Fibroblast of mammary gland (primary cell): ENCODE data around the gene DOCK1.

ENCODE experiments used
- DNase-seq: peaks from one replicate; pipeline ENCODE4 v3.0.0-alpha.2; 2010; ENCODE audit warnings: low read depth
- H3K4me3 ChIP-seq: 2 replicates; pipeline ENCODE4 v1.5.1; 2011; ENCODE audit warnings: low read depth, mild to moderate bottlenecking, low read length, moderate library complexity; ENCODE audit not compliant: control insufficient read depth
- CTCF ChIP-seq: conservative IDR thresholded peaks from 2 replicates; pipeline ENCODE4 v1.5.1; 2011; ENCODE audit warnings: low read depth, low read length, inconsistent platforms; ENCODE audit not compliant: control insufficient read depth, insufficient read depth

DOCK1 gene

GRCh38 chr10:127013211-127013656 lies 108.0 kb downstream of the DOCK1 start:
- no peak for TF ChIP-seq CTCF
- H3K4me3 ChIP-seq = no peak overlapping the region
- no peak for DNase-seq

GRCh38 chr10:127013691-127014473 lies 108.7 kb downstream of the DOCK1 start:
- DNase-seq = no peak
- no peak for TF ChIP-seq CTCF
- H3K4me3 ChIP-seq = no peak overlapping the region

- DNase-seq = no peak
- H3K4me3 ChIP-seq = no peak overlapping the region
- no peak for TF ChIP-seq CTCF
Measured at GRCh38 chr10:127014671-127015070, 109.4 kb downstream of the DOCK1 start.

GRCh38 chr10:127015373-127015772 lies 110.1 kb downstream of the DOCK1 start:
- TF ChIP-seq CTCF = no peak
- no peak overlapping the region for H3K4me3 ChIP-seq
- DNase-seq = no peak

- no peak for DNase-seq
- no peak overlapping the region for H3K4me3 ChIP-seq
- TF ChIP-seq CTCF = no peak
Measured at GRCh38 chr10:127016331-127016730, 111.1 kb downstream of the DOCK1 start.

GRCh38 chr10:127017541-127018297 lies 112.5 kb downstream of the DOCK1 start:
- no peak for TF ChIP-seq CTCF
- DNase-seq = no peak
- H3K4me3 ChIP-seq = no peak overlapping the region
